MM.1S (cell line): ENCODE results near the gene ANKRD1.

Experiments
- DNase-seq: peaks from one replicate; pipeline ENCODE4 v3.0.0-alpha.2; 2015
- H2AFZ ChIP-seq: fragments of 300-600 bp; sonication (generic); 2 replicates; pipeline ENCODE4 v1.6.0; 2016; ENCODE audit warnings: antibody characterized with exemption, low read length
- H3F3A ChIP-seq: fragments of 300-600 bp; sonication (generic); 2 replicates; pipeline ENCODE4 v1.6.1; 2016; ENCODE audit warnings: mild to moderate bottlenecking, antibody characterized with exemption, low read length, moderate library complexity, mixed read lengths; ENCODE audit not compliant: insufficient read depth
- H3K27ac ChIP-seq: fragments of 300-600 bp; sonication (generic); 2 replicates; pipeline ENCODE4 v1.5.1; 2016; ENCODE audit warnings: mild to moderate bottlenecking, low read length
- H3K27me3 ChIP-seq: fragments of 300-600 bp; sonication (generic); replicated peaks from 2 replicates; pipeline ENCODE4 v1.6.0; 2016; ENCODE audit warnings: low read length; ENCODE audit not compliant: insufficient read depth
- H3K36me3 ChIP-seq: fragments of 300-600 bp; sonication (generic); replicated peaks from 2 replicates; pipeline ENCODE4 v1.6.1; 2016; ENCODE audit warnings: mild to moderate bottlenecking, low read length, mixed read lengths; ENCODE audit not compliant: insufficient read depth
- H3K4me1 ChIP-seq: fragments of 300-600 bp; sonication (generic); 2 replicates; pipeline ENCODE4 v1.6.1; 2016; ENCODE audit warnings: low read length, mixed read lengths
- H3K4me2 ChIP-seq: fragments of 300-600 bp; sonication (generic); 2 replicates; pipeline ENCODE4 v1.6.0; 2016; ENCODE audit warnings: low read depth, low read length
- H3K4me3 ChIP-seq: fragments of 300-600 bp; sonication (generic); 2 replicates; pipeline ENCODE4 v1.5.1; 2016; ENCODE audit warnings: low read length, mixed read lengths
- H3K79me2 ChIP-seq: fragments of 300-600 bp; sonication (generic); 2 replicates; pipeline ENCODE4 v1.6.1; 2016; ENCODE audit warnings: mixed run types, low read length, mixed read lengths
- H3K9ac ChIP-seq: fragments of 300-600 bp; sonication (generic); 2 replicates; pipeline ENCODE4 v1.6.1; 2016; ENCODE audit warnings: low read length, mixed read lengths
- H3K9me2 ChIP-seq: fragments of 300-600 bp; sonication (generic); replicated peaks from 2 replicates; pipeline ENCODE4 v1.6.1; 2016; ENCODE audit warnings: mild to moderate bottlenecking, low read length, mixed read lengths; ENCODE audit not compliant: insufficient read depth
- H3K9me3 ChIP-seq: fragments of 300-600 bp; sonication (generic); replicated peaks from 2 replicates; pipeline ENCODE4 v1.6.1; 2016; ENCODE audit warnings: mild to moderate bottlenecking, low read length, mixed read lengths; ENCODE audit not compliant: insufficient read depth
- H4K20me1 ChIP-seq: fragments of 300-600 bp; sonication (generic); 2 replicates; pipeline ENCODE4 v1.6.1; 2016; ENCODE audit warnings: mild to moderate bottlenecking, low read length, moderate library complexity, mixed read lengths; ENCODE audit not compliant: insufficient read depth
- CTCF ChIP-seq: fragments of 300-600 bp; sonication (generic); IDR thresholded peaks from 2 replicates; pipeline ENCODE4 v1.5.1; 2016; ENCODE audit warnings: antibody characterized with exemption, low read length, mixed read lengths
- EZH2 ChIP-seq: fragments of 300-600 bp; sonication (generic); optimal IDR thresholded peaks from 2 replicates; pipeline ENCODE3; 2017; ENCODE audit warnings: low read depth, mild to moderate bottlenecking, antibody characterized with exemption, low read length, mixed read lengths
- EZH2phosphoT487 ChIP-seq: fragments of 300-600 bp; sonication (generic); IDR thresholded peaks from 2 replicates; pipeline ENCODE4 v1.6.1; 2018; ENCODE audit warnings: antibody characterized with exemption, low read length

The ANKRD1 gene

DNA sequence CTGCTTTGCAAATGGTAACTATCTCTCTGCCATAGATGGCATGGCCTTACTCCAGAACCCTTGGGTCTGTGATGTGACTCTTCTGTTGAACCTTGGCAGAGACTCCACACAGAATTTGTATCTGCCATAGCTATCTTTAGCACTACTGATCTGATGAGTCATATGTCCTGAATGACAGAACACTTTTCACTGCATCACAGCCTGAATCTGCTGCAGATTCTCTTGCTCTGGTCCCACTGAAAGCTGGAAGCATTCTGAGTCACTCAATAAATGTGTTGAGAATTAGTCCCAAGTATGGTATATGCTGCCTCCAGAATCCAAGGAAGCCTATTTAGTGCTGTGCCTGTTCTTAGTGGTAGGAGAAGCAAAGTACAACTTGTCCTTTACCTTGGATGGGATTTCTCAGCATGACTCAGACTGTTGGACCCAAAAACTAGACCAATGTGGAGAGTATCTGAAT lies 39.5 kb upstream of the ANKRD1 start:
- Histone ChIP-seq H3K4me1 (no peaks in the 10 kb centered on the region), H3F3A (no peaks in the 10 kb centered on the region), H4K20me1 (no peaks in the 10 kb centered on the region), H3K27me3 (no peaks in the 10 kb centered on the region), H3K9me2 (no peaks in the 10 kb centered on the region), H3K4me3 (no peak overlapping the region), H2AFZ (no peak overlapping the region), H3K36me3 (no peaks in the 10 kb centered on the region), H3K79me2 (no peaks in the 10 kb centered on the region), H3K9me3 (no peaks in the 10 kb centered on the region), H3K27ac (no peak overlapping the region), H3K9ac (no peak overlapping the region), H3K4me2 (no peak overlapping the region)
- peak; percentile 15 for DNase-seq
- no peak for TF ChIP-seq CTCF
- no peak for TF ChIP-seq EZH2phosphoT487
- TF ChIP-seq EZH2 = no peak

DNA sequence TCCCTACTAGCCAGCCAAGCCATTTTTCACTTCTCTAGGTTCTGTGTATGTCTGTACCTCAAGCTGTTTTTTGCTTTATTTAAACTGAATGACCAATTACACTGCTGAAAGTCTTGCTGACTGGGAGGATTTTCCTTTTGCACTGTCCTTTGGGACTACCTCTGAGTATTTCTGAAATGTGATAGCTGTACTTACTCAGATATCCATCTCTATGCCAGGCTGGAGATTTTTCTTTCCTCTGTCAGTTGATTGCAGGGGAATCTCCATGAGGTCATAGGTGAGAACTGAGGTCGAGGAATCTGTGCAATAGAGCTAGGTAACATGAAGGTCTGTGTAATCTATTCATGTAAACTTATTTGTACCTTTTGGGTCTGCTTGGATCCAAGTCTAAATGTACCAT lies 38.9 kb upstream of the ANKRD1 start:
- no peak overlapping the region for H3K4me3 ChIP-seq
- H3K4me1 ChIP-seq = no peaks in the 10 kb centered on the region
- H3K79me2 ChIP-seq = no peaks in the 10 kb centered on the region
- no peak for DNase-seq
- H3K9me2 ChIP-seq = no peaks in the 10 kb centered on the region
- no peaks in the 10 kb centered on the region for H3K27me3 ChIP-seq
- H3K9ac ChIP-seq = no peak overlapping the region
- H3K9me3 ChIP-seq = no peaks in the 10 kb centered on the region
- no peak overlapping the region for H3K27ac ChIP-seq
- no peaks in the 10 kb centered on the region for H3K36me3 ChIP-seq
- no peaks in the 10 kb centered on the region for H3F3A ChIP-seq
- no peaks in the 10 kb centered on the region for H4K20me1 ChIP-seq
- TF ChIP-seq EZH2phosphoT487 = no peak
- TF ChIP-seq EZH2 = no peak
- TF ChIP-seq CTCF = no peak
- no peak overlapping the region for H3K4me2 ChIP-seq
- H2AFZ ChIP-seq = no peak overlapping the region

- Histone ChIP-seq H3K27me3 (no peaks in the 10 kb centered on the region), H3K9ac (no peak overlapping the region), H3K4me2 (no peak overlapping the region), H3F3A (no peaks in the 10 kb centered on the region), H3K79me2 (no peaks in the 10 kb centered on the region), H3K36me3 (no peaks in the 10 kb centered on the region), H3K4me1 (no peaks in the 10 kb centered on the region), H3K4me3 (no peak overlapping the region), H3K27ac (no peak overlapping the region), H4K20me1 (no peaks in the 10 kb centered on the region), H2AFZ (no peak overlapping the region), H3K9me2 (no peaks in the 10 kb centered on the region), H3K9me3 (no peaks in the 10 kb centered on the region)
- TF ChIP-seq CTCF (no peak), EZH2 (no peak), EZH2phosphoT487 (no peak)
- DNase-seq = no peak
Observed at GRCh38 chr10:90958781-90959180, 37.9 kb upstream of the ANKRD1 start.
